Testis (tissue), 3 donors: Measurements from ENCODE around the gene IGF1R. TPM values are rescaled to one million over a fixed set of nuclear protein-coding genes. Genes with fewer than 3 reads are reported as not detected.

Source experiments
- DNase-seq: peaks from one replicate; pipeline ENCODE4 v3.0.0-alpha.2; 2019
- H3K27ac ChIP-seq, 2 donors: fragments of 200-600 bp; sonication (generic); one replicate each; pipeline ENCODE4 v1.5.1; 2019
- H3K27me3 ChIP-seq: fragments of 200-600 bp; sonication (generic); one replicate; pipeline ENCODE4 v1.5.1; 2019
- H3K36me3 ChIP-seq: fragments of 200-600 bp; sonication (generic); one replicate; pipeline ENCODE4 v1.5.1; 2017; ENCODE audit warnings: low read depth; ENCODE audit errors: missing control alignments
- H3K4me1 ChIP-seq: fragments of 200-600 bp; sonication (generic); one replicate; pipeline ENCODE4 v1.5.1; 2019
- H3K4me3 ChIP-seq, 2 donors: fragments of 200-600 bp; sonication (generic); one replicate each; pipeline ENCODE4 v1.5.1; 2017 to 2019
- H3K9me3 ChIP-seq: fragments of 200-600 bp; sonication (generic); one replicate; pipeline ENCODE4 v1.5.1; 2017
- POLR2A ChIP-seq: fragments of 450-650 bp; IDR thresholded peaks from one replicate; pipeline ENCODE4 v1.6.1; 2017; ENCODE audit warnings: antibody characterized with exemption, mild to moderate bottlenecking, moderate library complexity
- WGBS, 2 donors: methylation state at CpG; one replicate each; pipeline ENCODE4 v1.1.5; 2018; 5-methylcytosine and 5-hydroxymethylcytosine counted together
- intact Hi-C: fragments of 100-400 bp; cut with DNase I; formaldehyde crosslinking; loops from one replicate; pipeline ENCODE4 v1.15.1; 2023; ENCODE audit warnings: low total_unique reads
- polyA plus RNA-seq: library from polyadenylated mRNA; stranded (reverse); fragments of 350-450 nt; fragmentation: Illumina TruSeq; extraction: RNeasy Lipid Tissue Mini Kit (QIAGEN cat#74804); gene quantifications from one replicate; pipeline ENCODE4 v1.2.3, GENCODE V29; 2014; ENCODE audit warnings: low read depth, low replicate concordance; ENCODE audit not compliant: insufficient read depth
- total RNA-seq, 2 donors: library from RNA; depleted of rRNA; stranded (reverse); fragments of >200 nt; gene quantifications; one replicate each; pipeline ENCODE4 v1.2.3, GENCODE V29; 2016
- TF ChIP-seq, protein P1 (sequence below), 3 experiments: fragments of 450-650 bp in 2 of 3; fragments of 200-600 bp in 1 of 3; sonication (generic) in 1 of 3; IDR thresholded peaks; one replicate each; pipeline ENCODE4 v1.5.1; 2016 to 2019; ENCODE audit warnings: antibody characterized with exemption in 3 of 3, mild to moderate bottlenecking in 2 of 3, moderate library complexity in 1 of 3

The IGF1R gene
- total and polyA plus RNA-seq, 3 donors from 2014 or later = 25.8 to 172 (median 157) TPM

- Histone ChIP-seq H3K4me1 (peaks cover 57% of the 10 kb centered on the region), H3K36me3 (no peaks in the 10 kb centered on the region), H3K27me3 (no peaks in the 10 kb centered on the region), H3K9me3 (no peaks in the 10 kb centered on the region), H3K27ac (peak overlapping the region; percentile 22 to 64), H3K4me3 (no peak overlapping the region)
- DNase-seq = no peak
- TF ChIP-seq, protein P1, sequence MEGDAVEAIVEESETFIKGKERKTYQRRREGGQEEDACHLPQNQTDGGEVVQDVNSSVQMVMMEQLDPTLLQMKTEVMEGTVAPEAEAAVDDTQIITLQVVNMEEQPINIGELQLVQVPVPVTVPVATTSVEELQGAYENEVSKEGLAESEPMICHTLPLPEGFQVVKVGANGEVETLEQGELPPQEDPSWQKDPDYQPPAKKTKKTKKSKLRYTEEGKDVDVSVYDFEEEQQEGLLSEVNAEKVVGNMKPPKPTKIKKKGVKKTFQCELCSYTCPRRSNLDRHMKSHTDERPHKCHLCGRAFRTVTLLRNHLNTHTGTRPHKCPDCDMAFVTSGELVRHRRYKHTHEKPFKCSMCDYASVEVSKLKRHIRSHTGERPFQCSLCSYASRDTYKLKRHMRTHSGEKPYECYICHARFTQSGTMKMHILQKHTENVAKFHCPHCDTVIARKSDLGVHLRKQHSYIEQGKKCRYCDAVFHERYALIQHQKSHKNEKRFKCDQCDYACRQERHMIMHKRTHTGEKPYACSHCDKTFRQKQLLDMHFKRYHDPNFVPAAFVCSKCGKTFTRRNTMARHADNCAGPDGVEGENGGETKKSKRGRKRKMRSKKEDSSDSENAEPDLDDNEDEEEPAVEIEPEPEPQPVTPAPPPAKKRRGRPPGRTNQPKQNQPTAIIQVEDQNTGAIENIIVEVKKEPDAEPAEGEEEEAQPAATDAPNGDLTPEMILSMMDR (IDR thresholded peaks at IDR 0.05) = no peak
- TF ChIP-seq POLR2A = no peak
- 42 to 69% methylated on average over 7 of the region's 7 CpGs for WGBS, 2 donors
- intact Hi-C loops = no loop called here
Measured at GRCh38 chr15:98854496-98854895, 206.2 kb downstream of the IGF1R start.

- Histone ChIP-seq H3K4me1 (peaks cover 60% of the 10 kb centered on the region), H3K36me3 (no peaks in the 10 kb centered on the region), H3K27ac (peak overlapping the region; percentile 34 to 64), H3K27me3 (no peaks in the 10 kb centered on the region), H3K4me3 (no peak overlapping the region), H3K9me3 (no peaks in the 10 kb centered on the region)
- 79 to 89% methylated on average over 10 of the region's 10 CpGs for WGBS, 2 donors
- DNase-seq = no peak
- TF ChIP-seq, protein P1 (IDR thresholded peaks at IDR 0.05) = no peak
- TF ChIP-seq POLR2A = no peak
- intact Hi-C loops = no loop called here
Measured at GRCh38 chr15:98855067-98855814, 206.9 kb downstream of the IGF1R start.

GRCh38 chr15:98855815-98856531, 207.6 kb downstream of the IGF1R start:
- H3K27ac ChIP-seq = peak overlapping the region; percentile 34 to 64
- no peaks in the 10 kb centered on the region for H3K27me3 ChIP-seq
- DNase-seq = peak; percentile 66
- no peaks in the 10 kb centered on the region for H3K9me3 ChIP-seq
- TF ChIP-seq, protein P1 (IDR thresholded peaks at IDR 0.05) = no peak
- no peak for TF ChIP-seq POLR2A
- intact Hi-C loops = no loop called here
- no peak overlapping the region for H3K4me3 ChIP-seq
- WGBS, 2 donors = 43 to 70% methylated on average over 7 to 10 of the region's 10 CpGs
- H3K4me1 ChIP-seq = peaks cover 58% of the 10 kb centered on the region
- no peaks in the 10 kb centered on the region for H3K36me3 ChIP-seq

DNA sequence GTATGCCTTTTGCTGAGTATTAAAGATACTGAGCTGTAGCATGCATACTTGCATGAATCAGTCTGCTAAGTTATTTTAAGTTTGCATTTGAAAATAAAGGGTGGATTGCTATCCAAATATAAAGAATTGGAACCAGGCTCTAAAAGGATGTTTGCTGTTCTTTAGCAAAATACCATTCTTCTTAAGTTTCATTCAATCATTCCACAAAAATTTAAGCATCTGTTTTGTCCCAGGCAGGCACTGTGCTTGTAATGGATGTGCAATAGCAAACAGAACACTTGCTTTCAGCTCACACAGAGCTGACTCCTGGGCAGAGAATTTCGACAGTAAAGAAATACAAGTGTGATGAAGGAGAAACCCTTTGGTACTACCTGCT, 208.2 kb downstream of the IGF1R start:
- Histone ChIP-seq H3K36me3 (no peaks in the 10 kb centered on the region), H3K27ac (peak overlapping the region in 1 of 2 donors; percentile 27), H3K4me1 (peaks cover 52% of the 10 kb centered on the region), H3K9me3 (no peaks in the 10 kb centered on the region), H3K4me3 (no peak overlapping the region), H3K27me3 (no peaks in the 10 kb centered on the region)
- TF ChIP-seq POLR2A = no peak
- TF ChIP-seq, protein P1 (IDR thresholded peaks at IDR 0.05) = no peak
- no peak for DNase-seq
- intact Hi-C loops = no loop called here
- 48 to 63% methylated on average over 1 of the region's 1 CpG for WGBS, 2 donors
